Stimulated activated CD4-positive, alpha-beta T cell treated with anti-CD3 and anti-CD28 coated beads, Interleukin-15, amount 100 ng/mL, for 1 hour (primary cell): ENCODE measurements around the gene KIR3DL3.
"Not testable (repeated sequence)": the region's sequence is repeated elsewhere in the genome, so short reads cannot be mapped to it uniquely, and the experiment has no call there.

Experiments
- DNase-seq, 2 donors: peaks; one replicate each; pipeline ENCODE4 v3.0.0-alpha.2; 2020; ENCODE audit warnings: low read depth in 1 of 2, low spot score in 1 of 2

KIR3DL3 gene

GRCh38 chr19:54729416-54730188, 5.4 kb downstream of the KIR3DL3 start:
- DNase-seq, result no peak

DNA sequence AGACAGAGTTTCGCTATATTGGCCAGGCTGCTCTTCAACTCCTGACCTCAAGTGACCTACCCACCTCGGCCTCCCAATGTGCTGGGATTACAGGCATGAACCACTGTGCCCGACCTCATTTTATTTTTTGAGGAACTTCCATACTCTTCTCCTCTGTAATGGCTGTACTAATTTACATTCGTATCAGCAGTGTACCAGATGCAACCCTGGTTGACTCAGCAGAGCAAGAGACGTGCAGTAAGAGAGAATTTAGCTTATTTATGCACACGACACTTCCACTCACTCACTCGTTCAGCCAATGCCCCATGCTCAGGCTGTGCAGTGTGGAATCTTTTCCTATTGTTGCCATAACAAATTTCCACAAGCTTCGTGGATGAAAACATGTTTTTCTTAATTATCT, 6.9 kb downstream of the KIR3DL3 start:
- no peak for DNase-seq

DNA sequence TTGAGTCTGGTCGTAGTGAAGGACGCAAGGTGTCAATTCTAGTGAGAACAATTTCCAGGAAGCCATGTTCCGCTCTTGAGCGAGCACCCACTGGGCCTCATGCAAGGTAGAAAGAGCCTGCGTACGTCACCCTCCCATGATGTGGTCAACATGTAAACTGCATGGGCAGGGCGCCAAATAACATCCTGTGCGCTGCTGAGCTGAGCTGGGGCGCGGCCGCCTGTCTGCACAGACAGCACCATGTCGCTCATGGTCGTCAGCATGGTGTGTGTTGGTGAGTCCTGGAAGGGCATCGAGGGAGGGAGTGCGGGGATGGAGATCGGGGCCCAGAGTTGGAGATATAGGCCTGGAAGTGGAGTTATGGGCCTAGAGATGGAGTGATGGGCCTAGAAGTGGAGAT, 14.1 kb downstream of the KIR3DL3 start, which contains the start of gene KIR2DL3:
Gene KIR2DL3 (plus strand): TSS at position 208 of the 400 bp plus-strand sequence. CDS start 33 bp downstream, at position 241.
- DNase-seq, result not testable (repeated sequence)

DNA sequence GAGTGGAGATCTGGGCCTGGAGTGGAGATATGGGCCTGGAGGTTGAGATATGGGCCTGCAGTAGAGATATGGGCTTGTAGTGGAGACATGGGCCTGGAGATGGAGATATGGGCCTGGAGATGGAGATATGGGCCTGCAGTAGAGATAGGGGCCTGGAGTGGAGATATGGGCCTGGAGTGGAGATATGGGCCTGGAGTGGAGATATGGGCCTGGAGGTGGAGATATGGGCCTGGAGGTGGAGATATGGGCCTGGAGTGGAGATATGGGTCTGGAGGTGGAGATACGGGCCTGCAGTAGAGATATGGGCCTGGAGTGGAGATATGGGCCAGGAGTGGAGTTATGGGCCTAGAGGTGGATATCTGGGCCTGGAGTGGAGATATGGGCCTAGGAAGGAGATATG, 14.5 kb downstream of the KIR3DL3 start:
- DNase-seq, result no peak

DNA sequence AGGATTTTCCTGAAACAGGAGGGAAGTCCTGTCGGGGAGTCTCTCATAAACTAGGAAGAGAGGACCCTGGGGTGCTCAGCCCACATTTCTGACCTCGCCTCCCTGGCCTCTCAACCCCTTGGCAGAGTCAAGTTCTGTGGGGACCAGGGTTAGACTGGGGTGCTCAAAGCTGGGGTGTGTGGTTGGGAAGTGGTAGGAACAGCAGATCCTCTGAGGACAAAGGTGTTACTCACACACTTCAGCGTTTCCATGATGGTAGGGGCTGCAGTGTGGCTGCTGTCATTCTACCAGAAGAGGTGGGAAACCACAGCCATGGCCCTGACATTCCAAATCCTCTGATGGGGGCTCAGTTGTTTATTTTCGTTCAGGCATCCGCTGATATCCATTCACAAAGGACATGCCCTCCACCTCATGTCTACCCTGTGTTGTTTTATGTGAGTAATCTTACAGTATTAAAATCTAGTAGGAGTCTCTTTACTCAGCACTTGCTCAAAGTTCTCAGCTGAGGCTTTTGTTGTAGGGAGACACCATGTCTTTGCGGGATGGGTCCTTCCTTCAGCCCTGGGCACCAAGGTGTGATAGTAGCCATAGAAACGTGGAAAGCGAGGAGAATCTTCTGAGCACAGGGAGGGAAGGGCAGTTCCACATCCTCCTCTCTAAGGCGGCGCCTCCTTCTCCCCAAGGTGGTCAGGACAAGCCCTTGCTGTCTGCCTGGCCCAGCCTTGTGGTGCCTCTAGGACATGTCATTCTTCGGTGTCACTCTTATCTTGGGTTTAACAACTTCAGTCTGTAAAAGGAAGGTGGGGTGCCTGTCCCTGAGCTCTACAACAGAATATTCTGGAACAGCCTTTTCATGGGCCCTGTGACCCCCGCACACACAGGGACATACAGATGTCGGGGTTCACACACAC, 15.6 kb downstream of the KIR3DL3 start:
- no peak for DNase-seq

- DNase-seq, result not testable (repeated sequence)
Observed at GRCh38 chr19:54741950-54742349, 17.7 kb downstream of the KIR3DL3 start.

GRCh38 chr19:54744080-54744479, 19.8 kb downstream of the KIR3DL3 start:
- not testable (repeated sequence) for DNase-seq

- not testable (repeated sequence) for DNase-seq
Observed at GRCh38 chr19:54747614-54748322, 23.5 kb downstream of the KIR3DL3 start.

- not testable (repeated sequence) for DNase-seq
Observed at GRCh38 chr19:54750276-54750675, 26.0 kb downstream of the KIR3DL3 start.

GRCh38 chr19:54756204-54757110, 32.2 kb downstream of the KIR3DL3 start:
- DNase-seq, result not testable (repeated sequence)

GRCh38 chr19:54758577-54758976, 34.3 kb downstream of the KIR3DL3 start:
- DNase-seq, result not testable (repeated sequence)

DNA sequence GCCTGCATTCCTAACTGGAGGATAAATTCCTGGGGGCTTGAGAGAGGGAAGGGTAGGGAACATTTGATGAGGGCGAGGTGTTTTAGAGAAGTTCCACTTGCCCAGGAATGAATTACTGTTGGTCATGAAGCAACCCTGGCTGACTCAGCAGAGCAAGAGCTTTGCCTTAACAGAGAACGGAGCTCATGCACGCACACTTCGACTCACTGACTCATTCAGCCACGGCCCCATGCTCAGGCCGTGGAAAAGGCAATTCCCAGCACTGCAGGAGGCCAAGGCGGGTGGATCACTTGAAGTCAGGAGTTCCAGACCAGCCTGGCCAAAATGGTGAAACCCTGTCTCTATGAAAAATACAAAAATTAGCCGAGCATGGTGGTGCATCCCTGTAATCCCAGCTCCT, 40.0 kb downstream of the KIR3DL3 start:
- not testable (repeated sequence) for DNase-seq

DNA sequence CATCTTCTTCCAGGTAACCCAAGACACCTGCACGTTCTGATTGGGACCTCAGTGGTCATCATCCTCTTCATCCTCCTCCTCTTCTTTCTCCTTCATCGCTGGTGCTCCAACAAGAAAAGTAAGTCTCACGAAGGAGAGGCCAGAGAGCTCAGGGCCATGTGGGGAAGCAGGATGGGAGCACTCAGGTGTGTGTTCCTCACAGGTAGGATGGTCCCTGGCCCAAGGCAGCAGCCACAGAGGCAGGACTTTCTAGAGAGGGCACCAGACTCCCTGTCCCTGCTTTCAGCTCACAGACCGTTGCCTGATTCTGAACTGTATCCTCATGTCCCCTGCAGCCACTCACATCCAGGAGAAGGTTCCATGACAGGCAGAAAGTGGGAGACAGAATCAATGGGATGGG, 42.2 kb downstream of the KIR3DL3 start:
- not testable (repeated sequence) for DNase-seq

DNA sequence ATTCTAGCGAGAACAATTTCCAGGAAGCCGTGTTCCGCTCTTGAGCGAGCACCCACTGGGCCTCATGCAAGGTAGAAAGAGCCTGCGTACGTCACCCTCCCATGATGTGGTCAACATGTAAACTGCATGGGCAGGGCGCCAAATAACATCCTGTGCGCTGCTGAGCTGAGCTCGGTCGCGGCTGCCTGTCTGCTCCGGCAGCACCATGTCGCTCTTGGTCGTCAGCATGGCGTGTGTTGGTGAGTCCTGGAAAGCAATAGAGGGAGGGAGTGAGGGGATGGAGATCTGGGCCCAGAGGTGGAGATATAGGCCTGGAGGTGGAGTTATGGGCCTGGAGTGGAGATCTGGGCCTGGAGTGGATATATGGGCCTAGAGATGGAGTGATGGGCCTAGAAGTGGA, 45.4 kb downstream of the KIR3DL3 start, which contains the start of gene KIR2DL1:
Gene KIR2DL1 (plus strand): TSS at position 148 of the 400 bp plus-strand sequence. CDS start 58 bp downstream, at position 206.
- not testable (repeated sequence) for DNase-seq

DNA sequence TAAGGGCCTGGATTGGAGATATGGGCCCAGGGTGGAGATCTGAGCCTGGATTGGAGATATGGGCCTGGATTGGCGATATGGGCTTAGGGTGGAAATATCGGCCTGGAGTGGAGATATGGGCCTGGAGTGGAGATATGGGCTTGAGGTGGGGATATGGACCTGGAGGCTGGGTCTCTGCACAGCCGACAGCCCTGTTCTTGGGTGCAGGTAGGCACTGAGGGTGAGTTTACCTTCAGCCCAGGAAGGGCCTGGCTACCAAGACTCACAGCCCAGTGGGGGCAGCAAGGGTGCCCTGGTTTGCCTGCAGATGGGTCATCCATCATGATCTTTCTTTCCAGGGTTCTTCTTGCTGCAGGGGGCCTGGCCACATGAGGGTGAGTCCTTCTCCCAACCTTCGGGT, 46.3 kb downstream of the KIR3DL3 start:
- not testable (repeated sequence) for DNase-seq

DNA sequence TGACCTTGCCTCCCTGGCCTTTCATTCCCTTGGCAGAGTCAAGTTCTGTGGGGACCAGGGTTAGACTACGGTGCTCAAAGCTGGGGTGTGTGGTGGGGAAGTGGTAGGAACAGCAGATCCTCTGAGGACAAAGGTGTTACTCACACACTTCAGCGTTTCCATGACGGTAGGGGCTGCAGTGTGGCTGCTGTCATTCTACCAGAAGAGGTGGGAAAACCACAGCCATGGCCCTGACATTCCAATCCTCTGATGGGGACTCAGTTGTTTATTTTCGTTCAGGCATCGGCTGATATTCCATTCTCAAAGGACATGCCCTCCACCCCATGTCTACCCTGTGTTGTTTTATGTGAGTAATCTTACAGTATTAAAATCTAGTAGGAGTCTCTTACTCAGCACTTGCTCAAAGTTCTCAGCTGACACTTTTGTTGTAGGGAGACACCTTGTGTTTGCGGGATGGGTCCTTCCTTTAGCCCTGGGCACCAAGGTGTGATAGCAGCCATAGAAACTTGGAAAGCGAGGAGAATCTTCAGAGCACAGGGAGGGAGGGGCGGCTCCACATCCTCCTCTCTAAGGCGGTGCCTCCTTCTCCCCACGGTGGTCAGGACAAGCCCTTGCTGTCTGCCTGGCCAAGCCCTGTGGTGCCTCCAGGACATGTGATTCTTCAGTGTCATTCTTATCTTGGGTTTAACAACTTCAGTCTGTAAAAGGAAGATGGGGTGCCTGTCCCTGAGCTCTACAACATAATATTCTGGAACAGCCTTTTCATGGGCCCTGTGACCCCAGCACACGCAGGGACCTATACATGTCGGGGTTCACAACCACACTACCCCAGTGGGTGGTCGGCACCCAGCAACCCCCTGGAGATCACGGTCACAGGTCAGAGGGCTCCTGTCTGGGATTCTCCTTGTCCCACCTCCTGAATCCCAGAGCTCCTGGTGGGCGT, 47.0 kb downstream of the KIR3DL3 start:
- DNase-seq, result not testable (repeated sequence)

DNA sequence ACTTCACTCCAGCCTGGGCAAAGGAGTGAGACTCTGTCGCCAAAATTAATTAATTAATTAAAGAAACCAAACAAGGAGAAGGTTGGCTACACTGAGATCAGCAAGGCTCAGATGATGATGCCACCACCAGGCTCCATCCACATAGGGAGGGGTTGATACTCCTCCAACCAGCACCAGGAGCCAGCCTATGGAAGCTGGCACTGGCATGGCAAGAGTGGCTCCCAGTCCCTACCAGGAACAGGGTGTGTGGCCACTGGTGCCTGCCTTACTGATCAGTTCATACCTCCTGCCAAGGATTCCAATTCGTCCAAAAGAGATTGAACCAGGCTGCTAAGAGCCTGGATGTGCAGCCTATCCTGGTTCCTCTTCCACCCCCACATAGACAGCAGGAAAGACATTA, 48.4 kb downstream of the KIR3DL3 start:
- DNase-seq, result not testable (repeated sequence)

GRCh38 chr19:54775095-54775815, 51.0 kb downstream of the KIR3DL3 start:
- not testable (repeated sequence) for DNase-seq
